Measurements from ENCODE around the gene MGLL. TPM values are rescaled to one million over a fixed set of nuclear protein-coding genes. Genes with fewer than 3 reads are reported as not detected.
A peak's percentile ranks its signal among the peaks of the same experiment; 100 is the strongest.

Gene MGLL
- total RNA-seq, 1 donor from 2014 or later = 61.0 TPM

DNA sequence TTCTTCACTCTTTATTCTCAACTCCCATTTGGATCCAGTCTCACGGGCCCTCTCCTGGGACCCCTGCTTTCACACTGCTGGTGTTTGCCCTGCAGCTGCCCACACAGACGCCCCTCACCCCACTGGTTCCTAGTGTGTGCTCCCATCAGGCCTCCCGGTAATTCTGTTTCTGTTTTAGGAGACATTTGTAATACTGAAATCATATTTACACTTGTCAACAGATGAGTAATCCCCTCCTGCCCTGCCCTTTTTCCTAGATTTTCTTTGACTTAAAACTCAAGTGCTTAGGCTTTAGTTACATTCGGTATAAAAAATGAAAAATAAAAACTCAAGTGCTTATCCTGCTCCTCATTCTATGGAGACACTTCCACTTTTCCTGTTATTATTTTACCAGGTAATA, 167.9 kb downstream of the MGLL start:
- no peak for DNase-seq (ENCODE audit: low spot score)

DNA sequence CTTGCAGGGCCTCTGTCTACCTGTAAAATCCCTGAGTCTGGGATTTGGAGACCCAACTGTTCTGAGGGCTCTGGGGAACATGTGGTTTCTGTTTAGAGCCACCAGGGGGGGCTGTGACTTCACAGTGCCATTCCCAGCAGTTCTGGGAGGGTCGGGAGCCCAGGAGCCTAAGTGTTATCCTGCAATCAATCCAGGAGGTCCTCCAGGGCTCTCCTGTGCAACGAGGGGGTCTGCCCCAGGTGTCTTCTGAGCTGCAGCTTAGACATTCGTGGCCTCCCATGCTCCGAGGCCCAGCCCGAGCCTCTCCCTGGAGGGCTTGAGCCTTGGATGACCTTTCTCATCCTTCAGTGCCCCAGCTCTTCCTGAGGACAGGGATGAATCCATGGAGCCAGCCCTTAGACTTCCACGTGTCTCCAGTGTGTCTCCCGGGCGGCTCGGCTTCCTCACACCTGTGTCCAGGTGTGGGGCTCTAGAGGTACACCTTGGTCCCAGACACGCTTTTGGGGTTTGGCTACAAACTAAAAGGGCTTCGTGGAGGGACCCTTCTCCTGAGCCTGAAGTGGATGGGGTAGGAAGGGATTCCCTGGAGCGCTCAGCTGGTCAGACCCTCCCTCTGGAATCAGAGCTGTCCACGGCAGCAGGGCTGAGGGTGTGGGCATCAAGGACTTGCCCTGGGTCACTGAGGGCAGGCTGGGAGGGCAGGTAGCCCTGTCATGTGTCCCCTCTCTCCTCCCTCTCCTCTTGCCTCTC, 169.9 kb downstream of the MGLL start:
- H3K4me1 Mint-ChIP-seq (ENCODE audit: low read depth) = peaks cover 34% of the 10 kb centered on the region
- H3K4me3 Mint-ChIP-seq (ENCODE audit: unreplicated experiment) = no peak overlapping the region
- H3K27ac Mint-ChIP-seq (ENCODE audit: unreplicated experiment) = no peak overlapping the region
- TF ChIP-seq, protein P1, sequence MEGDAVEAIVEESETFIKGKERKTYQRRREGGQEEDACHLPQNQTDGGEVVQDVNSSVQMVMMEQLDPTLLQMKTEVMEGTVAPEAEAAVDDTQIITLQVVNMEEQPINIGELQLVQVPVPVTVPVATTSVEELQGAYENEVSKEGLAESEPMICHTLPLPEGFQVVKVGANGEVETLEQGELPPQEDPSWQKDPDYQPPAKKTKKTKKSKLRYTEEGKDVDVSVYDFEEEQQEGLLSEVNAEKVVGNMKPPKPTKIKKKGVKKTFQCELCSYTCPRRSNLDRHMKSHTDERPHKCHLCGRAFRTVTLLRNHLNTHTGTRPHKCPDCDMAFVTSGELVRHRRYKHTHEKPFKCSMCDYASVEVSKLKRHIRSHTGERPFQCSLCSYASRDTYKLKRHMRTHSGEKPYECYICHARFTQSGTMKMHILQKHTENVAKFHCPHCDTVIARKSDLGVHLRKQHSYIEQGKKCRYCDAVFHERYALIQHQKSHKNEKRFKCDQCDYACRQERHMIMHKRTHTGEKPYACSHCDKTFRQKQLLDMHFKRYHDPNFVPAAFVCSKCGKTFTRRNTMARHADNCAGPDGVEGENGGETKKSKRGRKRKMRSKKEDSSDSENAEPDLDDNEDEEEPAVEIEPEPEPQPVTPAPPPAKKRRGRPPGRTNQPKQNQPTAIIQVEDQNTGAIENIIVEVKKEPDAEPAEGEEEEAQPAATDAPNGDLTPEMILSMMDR (IDR thresholded peaks at IDR 0.05) = peak; percentile 96
- H3K36me3 Mint-ChIP-seq (ENCODE audit: low read depth) = no peaks in the 10 kb centered on the region
- H3K9me3 Mint-ChIP-seq (ENCODE audit: low read depth) = no peaks in the 10 kb centered on the region
- DNase-seq (ENCODE audit: low spot score) = no peak
- no peaks in the 10 kb centered on the region for H3K27me3 Mint-ChIP-seq (ENCODE audit: low read depth)

More for the DNA sequence above, 167.9 kb downstream of the MGLL start:
- no peaks in the 10 kb centered on the region for H3K9me3 Mint-ChIP-seq (ENCODE audit: low read depth)
- TF ChIP-seq, protein P1 (IDR thresholded peaks at IDR 0.05) = no peak
- no peak overlapping the region for H3K4me3 Mint-ChIP-seq (ENCODE audit: unreplicated experiment)
- H3K27ac Mint-ChIP-seq (ENCODE audit: unreplicated experiment) = no peak overlapping the region
- peaks cover 53% of the 10 kb centered on the region for H3K4me1 Mint-ChIP-seq (ENCODE audit: low read depth)
- H3K36me3 Mint-ChIP-seq (ENCODE audit: low read depth) = no peaks in the 10 kb centered on the region
- H3K27me3 Mint-ChIP-seq (ENCODE audit: low read depth) = no peaks in the 10 kb centered on the region

DNA sequence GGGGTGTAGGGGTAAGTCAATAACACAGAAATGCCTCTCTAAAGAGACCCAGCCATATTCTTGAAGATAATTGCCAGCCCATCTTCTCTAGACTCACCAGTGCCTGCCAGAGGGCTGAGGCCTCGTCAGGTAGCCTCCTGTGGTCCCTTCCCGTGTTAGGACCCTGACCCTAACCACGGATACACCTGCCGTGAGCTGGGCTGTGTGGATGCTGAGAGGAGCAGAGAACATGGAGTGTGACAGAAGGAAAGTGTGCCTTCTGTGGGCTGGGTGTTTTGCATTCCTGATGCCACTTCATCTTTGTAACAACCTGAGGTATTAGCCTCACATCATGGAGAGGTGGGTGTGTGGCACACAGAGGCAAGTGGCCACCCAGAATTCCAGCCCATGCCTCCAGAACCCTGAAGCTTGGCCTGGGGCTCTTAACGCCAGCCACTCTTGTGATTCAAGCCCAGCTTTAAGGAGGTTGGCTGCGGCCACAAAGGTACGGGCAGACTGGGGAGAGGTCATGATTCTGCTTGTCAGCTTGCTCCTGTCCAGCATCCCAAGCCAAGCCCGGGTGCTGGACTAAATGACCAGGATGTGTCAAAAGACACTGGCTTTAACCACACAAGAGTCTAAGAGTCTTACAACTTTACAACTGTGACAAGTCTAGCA, 170.7 kb downstream of the MGLL start:
- TF ChIP-seq, protein P1 (IDR thresholded peaks at IDR 0.05) = no peak
- H3K4me3 Mint-ChIP-seq (ENCODE audit: unreplicated experiment) = no peak overlapping the region
- no peak for DNase-seq (ENCODE audit: low spot score)
- no peak overlapping the region for H3K27ac Mint-ChIP-seq (ENCODE audit: unreplicated experiment)
- peaks cover 28% of the 10 kb centered on the region for H3K4me1 Mint-ChIP-seq (ENCODE audit: low read depth)
- H3K27me3 Mint-ChIP-seq (ENCODE audit: low read depth) = no peaks in the 10 kb centered on the region
- H3K9me3 Mint-ChIP-seq (ENCODE audit: low read depth) = no peaks in the 10 kb centered on the region
- H3K36me3 Mint-ChIP-seq (ENCODE audit: low read depth) = no peaks in the 10 kb centered on the region

DNA sequence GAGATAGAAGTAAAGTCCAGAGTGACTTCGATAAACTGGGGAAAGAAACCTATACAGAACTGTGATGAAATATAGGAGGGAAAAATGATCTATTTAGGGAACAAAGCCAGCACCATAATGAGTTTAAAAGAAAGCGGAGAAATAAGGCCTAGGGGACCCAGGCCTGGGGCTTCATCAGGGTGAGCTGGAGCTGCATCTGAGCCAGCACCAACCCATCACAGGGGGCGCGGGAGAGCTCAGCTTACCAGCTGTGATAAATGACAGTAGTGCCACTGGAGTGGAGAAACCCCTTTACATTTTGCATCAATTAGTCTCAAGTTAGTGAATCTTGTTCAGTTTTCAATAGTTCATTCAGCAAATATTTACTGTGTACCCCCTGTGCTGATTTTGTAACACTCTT, 172.1 kb downstream of the MGLL start:
- no peak overlapping the region for H3K4me3 Mint-ChIP-seq (ENCODE audit: unreplicated experiment)
- no peaks in the 10 kb centered on the region for H3K9me3 Mint-ChIP-seq (ENCODE audit: low read depth)
- no peak overlapping the region for H3K27ac Mint-ChIP-seq (ENCODE audit: unreplicated experiment)
- TF ChIP-seq, protein P1 (IDR thresholded peaks at IDR 0.05) = no peak
- peaks cover 18% of the 10 kb centered on the region for H3K4me1 Mint-ChIP-seq (ENCODE audit: low read depth)
- H3K27me3 Mint-ChIP-seq (ENCODE audit: low read depth) = no peaks in the 10 kb centered on the region
- no peak for DNase-seq (ENCODE audit: low spot score)
- no peaks in the 10 kb centered on the region for H3K36me3 Mint-ChIP-seq (ENCODE audit: low read depth)

DNA sequence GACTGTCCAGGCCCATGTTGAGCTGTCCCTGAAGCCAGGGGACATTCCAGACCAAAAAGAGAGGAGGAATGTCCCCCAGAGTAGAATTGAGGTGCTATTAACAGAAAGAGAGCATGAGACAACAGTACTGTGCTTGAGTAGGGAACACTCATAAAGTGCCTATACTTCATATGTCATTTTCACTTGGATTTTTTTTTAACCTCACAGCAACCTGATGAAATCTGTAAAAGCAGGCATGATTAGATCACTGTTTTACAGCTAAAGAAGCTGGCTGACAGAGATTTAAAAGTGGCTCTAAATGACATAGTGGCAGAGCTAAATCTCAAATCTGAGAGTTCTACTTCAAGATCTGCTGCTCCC, 174.5 kb downstream of the MGLL start:
- Mint-ChIP-seq H3K9me3 (ENCODE audit: low read depth) (no peaks in the 10 kb centered on the region), H3K27me3 (ENCODE audit: low read depth) (no peaks in the 10 kb centered on the region), H3K27ac (ENCODE audit: unreplicated experiment) (no peak overlapping the region), H3K36me3 (ENCODE audit: low read depth) (no peaks in the 10 kb centered on the region), H3K4me1 (ENCODE audit: low read depth) (peaks cover under 1% of the 10 kb centered on the region), H3K4me3 (ENCODE audit: unreplicated experiment) (no peak overlapping the region)
- TF ChIP-seq, protein P1 (IDR thresholded peaks at IDR 0.05) = no peak
- DNase-seq (ENCODE audit: low spot score) = no peak
